ENCODE results near the gene HBQ1.
"Not testable (repeated sequence)": the region's sequence is repeated elsewhere in the genome, so short reads cannot be mapped to it uniquely, and the experiment has no call there.

Gene HBQ1

DNA sequence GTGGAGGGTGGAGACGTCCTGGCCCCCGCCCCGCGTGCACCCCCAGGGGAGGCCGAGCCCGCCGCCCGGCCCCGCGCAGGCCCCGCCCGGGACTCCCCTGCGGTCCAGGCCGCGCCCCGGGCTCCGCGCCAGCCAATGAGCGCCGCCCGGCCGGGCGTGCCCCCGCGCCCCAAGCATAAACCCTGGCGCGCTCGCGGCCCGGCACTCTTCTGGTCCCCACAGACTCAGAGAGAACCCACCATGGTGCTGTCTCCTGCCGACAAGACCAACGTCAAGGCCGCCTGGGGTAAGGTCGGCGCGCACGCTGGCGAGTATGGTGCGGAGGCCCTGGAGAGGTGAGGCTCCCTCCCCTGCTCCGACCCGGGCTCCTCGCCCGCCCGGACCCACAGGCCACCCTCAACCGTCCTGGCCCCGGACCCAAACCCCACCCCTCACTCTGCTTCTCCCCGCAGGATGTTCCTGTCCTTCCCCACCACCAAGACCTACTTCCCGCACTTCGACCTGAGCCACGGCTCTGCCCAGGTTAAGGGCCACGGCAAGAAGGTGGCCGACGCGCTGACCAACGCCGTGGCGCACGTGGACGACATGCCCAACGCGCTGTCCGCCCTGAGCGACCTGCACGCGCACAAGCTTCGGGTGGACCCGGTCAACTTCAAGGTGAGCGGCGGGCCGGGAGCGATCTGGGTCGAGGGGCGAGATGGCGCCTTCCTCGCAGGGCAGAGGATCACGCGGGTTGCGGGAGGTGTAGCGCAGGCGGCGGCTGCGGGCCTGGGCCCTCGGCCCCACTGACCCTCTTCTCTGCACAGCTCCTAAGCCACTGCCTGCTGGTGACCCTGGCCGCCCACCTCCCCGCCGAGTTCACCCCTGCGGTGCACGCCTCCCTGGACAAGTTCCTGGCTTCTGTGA is 3.5 kb upstream of the HBQ1 start, which contains the start of gene HBA1:
Gene HBA1 (plus strand): TSS at position 204 of the 906 bp plus-strand sequence. CDS start 37 bp downstream, at position 241.
- not testable (repeated sequence) for DNase-seq

DNA sequence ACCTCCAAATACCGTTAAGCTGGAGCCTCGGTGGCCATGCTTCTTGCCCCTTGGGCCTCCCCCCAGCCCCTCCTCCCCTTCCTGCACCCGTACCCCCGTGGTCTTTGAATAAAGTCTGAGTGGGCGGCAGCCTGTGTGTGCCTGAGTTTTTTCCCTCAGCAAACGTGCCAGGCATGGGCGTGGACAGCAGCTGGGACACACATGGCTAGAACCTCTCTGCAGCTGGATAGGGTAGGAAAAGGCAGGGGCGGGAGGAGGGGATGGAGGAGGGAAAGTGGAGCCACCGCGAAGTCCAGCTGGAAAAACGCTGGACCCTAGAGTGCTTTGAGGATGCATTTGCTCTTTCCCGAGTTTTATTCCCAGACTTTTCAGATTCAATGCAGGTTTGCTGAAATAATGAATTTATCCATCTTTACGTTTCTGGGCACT is 2.9 kb upstream of the HBQ1 start:
- no peak for DNase-seq

DNA sequence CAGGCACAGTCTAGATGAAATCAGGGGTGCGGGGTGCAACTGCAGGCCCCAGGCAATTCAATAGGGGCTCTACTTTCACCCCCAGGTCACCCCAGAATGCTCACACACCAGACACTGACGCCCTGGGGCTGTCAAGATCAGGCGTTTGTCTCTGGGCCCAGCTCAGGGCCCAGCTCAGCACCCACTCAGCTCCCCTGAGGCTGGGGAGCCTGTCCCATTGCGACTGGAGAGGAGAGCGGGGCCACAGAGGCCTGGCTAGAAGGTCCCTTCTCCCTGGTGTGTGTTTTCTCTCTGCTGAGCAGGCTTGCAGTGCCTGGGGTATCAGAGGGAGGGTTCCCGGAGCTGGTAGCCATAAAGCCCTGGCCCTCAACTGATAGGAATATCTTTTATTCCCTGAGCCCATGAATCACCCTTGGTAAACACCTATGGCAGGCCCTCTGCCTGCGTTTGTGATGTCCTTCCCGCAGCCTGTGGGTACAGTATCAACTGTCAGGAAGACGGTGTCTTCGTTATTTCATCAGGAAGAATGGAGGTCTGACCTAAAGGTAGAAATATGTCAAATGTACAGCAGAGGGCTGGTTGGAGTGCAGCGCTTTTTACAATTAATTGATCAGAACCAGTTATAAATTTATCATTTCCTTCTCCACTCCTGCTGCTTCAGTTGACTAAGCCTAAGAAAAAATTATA is 2.1 kb upstream of the HBQ1 start:
- no peak for DNase-seq

DNA sequence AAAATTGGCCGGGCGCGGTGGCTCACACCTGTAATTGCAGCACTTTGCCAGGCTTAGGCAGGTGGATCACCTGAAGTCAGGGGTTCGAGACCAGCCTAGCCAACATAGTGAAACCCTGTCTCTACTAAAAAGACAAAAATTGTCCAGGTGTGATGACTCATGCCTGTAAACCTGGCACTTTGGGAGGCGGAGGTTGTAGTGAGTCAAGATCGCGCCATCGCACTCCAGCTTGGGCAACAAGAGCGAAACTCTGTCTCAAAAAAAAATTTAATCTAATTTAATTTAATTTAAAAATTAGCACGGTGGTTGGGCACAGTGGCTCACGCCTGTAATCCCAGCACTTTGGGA is 1.6 kb upstream of the HBQ1 start:
- no peak for DNase-seq

DNA sequence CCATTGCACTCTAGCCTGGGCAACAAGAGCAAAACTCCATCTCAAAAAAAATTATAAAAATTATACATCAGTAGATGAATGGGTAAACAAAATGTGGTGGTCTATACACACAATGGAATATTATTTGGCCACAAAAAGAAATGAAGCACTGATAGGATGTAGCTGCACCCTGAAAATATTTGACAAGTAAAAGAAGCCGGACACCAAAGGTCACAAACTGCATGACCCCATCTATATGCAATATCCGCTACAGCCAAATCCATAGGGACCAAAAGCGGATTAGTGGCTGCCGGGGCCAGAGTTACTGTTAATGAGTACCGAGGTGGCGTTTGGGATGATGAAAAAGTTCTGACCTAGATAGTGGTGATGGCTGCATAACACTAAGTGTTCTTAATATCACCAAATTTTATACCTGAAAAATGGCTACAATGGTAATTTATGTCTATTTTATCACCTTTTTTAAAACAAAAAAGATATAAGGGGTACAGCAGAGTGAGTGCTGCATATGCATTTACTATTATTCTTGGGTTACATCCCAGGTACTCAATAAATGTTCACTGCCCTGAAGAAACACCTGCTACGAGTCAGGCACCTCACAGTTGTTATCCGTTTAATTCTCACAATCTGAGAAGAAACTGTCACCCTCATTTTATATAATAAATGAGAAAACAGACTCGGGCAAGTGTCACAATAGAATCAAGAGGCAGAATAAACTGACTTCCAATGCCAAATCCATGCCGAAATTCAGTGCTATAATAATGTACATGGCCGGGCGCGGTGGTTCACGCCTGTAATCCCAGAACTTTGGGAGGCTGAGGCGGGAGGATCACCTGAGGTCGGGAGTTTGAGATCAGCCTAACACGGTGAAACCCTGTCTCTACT is 807 bp upstream of the HBQ1 start:
- DNase-seq: no peak

DNA sequence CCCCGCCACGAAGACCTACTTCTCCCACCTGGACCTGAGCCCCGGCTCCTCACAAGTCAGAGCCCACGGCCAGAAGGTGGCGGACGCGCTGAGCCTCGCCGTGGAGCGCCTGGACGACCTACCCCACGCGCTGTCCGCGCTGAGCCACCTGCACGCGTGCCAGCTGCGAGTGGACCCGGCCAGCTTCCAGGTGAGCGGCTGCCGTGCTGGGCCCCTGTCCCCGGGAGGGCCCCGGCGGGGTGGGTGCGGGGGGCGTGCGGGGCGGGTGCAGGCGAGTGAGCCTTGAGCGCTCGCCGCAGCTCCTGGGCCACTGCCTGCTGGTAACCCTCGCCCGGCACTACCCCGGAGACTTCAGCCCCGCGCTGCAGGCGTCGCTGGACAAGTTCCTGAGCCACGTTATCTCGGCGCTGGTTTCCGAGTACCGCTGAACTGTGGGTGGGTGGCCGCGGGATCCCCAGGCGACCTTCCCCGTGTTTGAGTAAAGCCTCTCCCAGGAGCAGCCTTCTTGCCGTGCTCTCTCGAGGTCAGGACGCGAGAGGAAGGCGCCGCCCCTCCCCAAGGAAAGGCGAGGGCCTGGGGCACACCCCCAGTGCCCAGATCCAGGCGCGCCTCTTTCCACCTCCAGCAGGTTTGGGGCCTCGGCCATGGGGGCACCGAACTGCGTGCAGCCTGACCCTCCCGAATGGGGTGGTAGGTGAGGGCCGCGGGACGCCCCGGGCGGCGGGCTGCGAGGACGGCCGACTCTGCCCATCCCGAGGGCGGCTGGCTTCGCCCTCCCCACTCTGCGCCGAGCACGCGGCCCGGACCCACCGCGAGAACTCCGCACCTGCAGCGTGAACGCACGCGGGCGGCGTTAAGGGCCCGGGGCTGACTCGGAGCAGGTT is 664 bp downstream of the HBQ1 start:
- peak; percentile 92 for DNase-seq

DNA sequence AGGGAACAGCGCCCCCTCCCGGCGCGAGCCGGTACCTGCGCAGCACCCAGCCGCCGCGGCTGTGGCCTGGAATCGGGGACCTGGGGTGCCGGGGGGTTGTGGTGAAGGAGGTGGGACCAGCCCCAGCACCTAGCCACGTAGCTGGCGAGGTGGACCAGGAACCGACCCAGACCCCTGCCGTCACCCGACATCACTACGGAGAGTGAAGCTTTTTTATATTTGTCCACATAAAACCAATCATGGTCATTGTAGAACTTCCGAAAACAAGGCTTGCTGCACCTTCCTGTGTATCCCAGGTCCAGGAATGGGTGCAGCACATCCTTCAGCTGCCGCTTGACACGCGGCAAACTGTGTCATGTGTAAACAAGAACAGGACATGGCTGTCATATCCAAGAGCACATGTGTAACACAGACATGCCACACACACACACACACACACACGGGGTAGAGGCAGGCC is 1.3 kb downstream of the HBQ1 start:
- DNase-seq: no peak

DNA sequence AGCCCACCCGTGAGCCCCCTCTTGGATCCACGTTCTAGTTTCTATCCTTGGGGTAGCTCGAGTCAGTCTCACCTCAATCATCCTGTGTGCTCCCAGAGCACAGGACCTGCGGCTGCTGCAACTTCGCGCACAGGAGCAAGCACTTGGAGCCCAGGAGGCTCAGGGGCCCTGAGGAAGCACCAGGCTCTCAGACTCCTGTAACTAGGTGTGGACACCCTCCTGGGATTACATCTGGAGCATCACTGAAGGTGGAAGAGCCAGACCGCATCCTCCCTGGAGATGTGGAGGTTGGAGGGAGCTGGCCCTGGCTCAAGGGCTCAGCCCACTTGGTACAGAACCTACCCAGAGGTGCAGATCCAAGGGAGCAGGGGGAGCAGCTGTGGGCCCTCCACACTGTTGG is 2.7 kb downstream of the HBQ1 start:
- DNase-seq: no peak

DNA sequence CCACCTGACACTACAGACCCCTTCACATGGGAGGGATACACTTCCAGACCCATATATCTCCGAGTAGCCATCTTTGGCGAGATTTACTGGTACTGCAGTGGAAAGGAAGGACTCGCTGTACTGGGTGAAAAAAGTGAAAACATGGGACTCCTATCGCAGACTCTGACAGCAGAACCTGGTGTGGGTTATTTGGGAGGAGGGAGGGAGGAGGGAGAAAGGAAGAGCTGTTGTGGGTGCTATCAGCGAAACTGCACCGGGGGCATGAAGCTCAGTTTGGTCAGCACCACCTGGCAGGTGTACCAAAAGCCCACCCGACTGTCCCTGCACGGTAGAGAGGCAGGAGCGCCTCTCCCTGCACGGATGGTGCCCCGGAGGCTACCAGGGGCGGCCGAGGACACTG is 5.0 kb downstream of the HBQ1 start:
- DNase-seq: no peak

DNA sequence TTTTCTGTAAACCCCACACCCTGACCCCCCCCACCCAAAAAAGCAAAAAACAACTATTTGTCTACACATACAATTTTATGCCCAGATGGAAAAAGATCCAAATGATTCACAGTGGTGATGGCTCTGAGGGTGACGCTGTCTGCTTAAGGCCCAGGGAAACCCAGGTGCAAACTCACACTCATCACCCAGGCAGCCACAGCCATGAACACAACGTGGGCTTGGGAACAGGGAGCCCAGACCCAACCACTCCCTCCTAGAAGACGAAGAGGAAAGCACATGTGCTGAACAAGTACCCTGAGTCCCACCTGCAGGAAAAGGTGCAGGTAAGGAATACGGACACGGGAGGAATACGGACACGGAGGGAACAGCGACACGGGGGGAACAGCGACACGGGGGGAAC is 5.4 kb downstream of the HBQ1 start:
- DNase-seq: no peak

DNA sequence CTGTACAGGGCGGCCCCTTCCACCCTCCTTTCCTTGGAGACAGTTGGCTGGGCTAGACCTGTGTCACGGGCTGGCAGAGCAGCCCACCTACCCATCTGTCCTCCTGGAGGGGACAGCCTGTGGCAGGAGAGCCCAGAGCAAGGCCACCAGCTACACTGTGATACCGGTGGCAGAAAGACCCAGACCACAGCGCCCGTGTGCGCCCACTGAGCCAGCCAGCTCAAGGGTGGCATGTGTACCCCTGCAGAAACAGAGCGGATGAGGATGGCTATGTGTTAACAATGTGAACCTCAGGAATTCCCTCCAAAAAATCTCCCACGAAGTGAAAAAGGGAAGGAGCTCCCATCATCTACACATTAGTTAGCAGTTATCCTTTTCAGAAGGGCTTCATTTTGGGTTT is 7.1 kb downstream of the HBQ1 start:
- no peak for DNase-seq

DNA sequence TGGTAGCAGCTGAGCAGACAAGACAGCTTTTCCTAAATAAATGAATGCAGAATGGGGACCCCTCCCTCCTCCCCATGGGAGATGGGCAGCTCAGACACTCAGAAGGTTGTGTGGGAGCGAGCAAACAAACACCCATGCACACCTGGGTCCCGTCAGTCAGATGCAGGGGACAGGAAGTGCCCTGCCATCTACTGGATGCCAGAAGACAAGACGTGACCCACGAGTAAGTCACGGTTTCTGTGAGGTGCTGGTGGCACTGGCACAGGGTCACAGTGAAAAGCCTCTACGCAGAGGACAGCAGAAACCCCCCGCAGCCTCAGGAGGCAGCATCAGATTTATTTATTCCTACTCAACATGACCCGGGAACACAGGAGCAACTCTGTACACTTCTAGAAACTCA is 8.4 kb downstream of the HBQ1 start:
- DNase-seq: peak; percentile 43

DNA sequence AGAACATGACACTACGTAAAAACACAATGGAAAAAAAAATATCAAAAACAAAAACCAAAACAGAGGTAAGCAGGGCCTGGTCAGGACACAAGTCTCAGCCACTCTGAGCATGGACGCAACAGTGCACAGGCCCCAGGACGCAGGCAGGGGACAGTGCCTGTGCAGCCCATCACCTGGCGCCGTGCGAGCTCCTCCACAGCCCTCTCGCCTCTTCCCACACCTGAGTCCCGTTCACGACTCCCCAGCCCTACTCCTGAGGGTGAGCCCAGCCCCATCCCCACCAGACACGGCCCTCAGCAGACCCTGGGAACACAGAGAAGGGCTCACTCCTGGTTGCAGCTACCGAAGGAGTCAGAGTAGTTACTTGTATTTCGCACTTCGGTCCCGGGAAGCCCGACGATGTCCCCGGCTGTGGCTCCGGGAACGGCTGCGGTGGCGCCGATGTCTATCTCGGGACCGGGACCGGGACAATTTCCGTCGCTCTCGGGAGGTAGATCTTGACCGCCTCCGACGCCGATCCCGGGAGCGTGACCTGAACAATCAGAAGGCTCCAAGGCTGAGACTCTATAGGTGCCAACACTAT is 9.4 kb downstream of the HBQ1 start:
- no peak for DNase-seq

DNA sequence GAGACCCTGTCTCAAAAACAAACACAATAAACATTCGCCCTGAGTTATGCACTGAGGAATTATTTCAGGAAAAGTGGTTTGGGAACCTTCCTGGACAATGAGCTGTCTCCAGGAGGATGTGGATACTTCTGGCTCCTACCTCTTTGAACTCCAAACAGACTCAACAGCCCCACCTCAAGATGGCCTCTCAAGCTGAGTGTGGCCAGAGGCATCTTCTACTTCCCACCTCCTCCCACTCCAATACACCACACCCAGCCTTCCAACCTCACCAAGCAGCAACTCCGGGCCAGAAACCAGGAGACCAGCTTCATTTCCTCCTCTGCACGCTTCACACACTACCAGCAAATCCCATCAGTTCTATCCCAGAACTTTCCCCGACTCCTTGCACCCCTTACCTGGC is 11.6 kb downstream of the HBQ1 start:
- no peak for DNase-seq

DNA sequence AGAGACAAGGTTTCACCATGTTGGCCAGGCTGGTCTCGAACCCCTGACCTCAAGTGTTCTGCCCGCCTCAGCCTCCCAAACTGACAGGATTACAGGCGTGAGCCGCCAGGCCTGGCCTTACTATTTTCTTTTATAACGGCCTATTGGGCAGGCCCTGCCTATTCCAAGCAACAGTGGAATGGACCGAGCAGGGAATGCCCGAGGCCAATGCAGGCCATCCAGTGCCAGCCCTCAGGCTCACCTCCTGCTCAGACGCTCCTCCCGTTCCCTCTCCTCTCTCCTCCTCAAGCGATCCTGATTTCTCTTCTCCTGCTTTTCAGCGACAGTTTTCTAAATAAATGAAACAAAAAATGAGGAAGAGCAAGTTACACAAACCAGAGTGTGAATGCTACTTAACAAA is 12.4 kb downstream of the HBQ1 start:
- no peak for DNase-seq

DNA sequence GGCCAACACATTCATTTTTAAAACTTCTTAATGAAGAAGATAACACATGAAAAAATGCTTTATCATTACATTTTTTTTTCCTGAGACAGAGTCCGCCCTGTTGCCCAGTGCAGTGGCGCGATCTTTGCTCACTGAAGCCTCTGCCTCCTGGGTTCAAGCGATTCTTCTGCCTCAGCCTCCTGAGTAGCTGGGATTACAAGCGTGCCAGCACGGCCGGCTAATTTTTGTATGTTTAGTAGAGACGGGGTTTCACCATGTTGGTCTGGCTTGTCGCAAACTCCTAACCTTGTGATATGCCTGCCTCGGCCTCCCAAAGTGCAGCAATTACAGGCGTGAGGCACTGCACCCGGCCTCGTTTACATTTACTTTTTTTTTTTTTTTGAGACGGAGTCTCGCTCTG is 13.2 kb downstream of the HBQ1 start:
- DNase-seq: no peak

DNA sequence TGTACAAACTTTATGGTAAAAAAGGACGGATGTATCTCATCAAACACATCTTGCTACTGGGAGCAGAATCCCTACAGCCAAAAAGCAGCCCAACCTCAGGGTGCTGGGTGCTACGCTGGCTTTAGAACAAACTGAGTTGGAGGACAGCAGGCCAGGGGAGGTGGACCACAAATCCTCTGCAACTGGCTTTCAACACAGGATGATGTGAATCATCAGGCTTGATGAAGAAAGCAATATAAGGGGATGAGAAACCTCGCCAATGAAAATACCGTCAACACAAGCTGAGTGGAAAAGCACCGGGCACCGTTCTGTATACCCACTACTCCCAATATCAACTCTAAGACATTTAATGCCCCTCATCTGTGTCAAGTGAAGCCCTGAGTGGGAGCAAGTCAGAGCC is 14.3 kb downstream of the HBQ1 start:
- DNase-seq: no peak

DNA sequence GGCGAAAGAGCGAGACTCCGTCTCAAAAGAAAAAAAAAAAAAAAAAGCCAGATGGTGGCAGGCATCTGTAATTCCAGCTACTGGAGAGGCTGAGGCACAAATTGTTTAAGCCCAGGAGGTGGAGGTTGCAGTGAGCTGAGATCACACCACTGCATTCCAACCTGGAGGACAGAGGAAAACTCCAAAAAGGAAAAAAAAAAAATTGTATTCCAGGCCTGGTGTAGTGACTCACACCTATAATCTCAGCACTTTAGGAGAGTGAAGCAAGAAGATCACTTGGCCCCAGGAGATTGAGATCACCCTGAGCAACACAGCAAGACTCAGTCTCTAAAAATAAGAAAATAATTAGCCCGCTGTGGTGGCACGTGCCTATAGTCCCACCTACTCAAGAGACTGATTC is 20.1 kb downstream of the HBQ1 start:
- no peak for DNase-seq

DNA sequence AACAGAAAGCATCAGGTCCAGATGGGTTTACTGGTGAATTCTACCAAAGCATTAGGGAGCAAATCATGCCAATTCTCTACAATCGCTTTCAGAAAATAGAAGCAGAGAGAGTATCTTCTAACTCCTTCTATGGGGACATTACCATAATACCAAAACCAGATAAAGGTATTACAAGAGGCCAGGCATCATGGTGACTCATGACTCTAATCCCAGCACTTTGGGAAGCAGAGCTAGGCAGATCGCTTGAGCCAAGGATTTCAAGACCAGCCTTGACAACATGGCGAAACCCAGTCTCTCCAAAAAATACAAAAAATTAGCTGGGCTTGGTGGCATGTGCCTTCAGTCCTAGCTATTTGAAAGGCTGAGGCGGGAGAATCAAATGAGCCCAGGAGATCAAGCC is 23.0 kb downstream of the HBQ1 start:
- DNase-seq: no peak

DNA sequence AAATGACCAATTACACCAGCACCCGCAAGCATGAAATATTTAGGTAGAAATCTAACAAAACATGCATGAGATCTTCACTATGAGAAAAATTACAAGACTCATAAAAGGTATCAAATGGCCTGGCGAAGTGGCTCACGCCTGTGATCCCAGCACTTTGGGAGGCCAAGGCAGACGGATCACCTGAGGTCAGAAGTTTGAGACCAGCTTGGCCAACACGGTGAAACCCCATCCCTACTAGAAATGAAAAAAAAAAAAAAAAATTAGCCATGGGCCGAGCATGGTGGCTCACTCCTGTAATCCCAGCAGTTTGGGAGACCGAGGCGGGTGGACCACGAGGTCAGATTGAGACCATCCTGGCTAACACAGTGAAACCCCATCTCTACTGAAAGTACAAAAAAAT is 23.8 kb downstream of the HBQ1 start:
- not testable (repeated sequence) for DNase-seq

DNA sequence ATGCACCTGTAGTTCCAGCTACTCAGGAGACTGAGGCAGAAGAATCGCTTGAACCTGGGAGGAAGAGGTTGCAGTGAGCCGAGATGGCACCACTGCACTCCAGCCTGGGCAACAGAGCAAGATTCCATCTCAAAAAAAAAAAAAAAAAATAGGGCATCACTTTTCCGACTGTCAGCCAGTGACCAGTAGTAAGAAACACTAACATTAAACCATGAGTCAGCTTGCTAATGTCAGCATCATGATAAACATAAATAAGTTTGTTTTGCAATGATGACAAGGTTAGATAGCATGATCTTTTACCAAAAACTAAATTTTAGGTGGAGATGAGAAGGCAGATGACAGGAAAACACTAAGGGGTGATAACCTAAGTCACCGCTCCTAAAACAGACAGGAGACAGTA is 29.1 kb downstream of the HBQ1 start:
- not testable (repeated sequence) for DNase-seq

Measured in activated T-cell treated with anti-CD3 and anti-CD28 coated beads, Interleukin-2, amount 50 U/mL, for 1 hour (primary cell).